ENCODE results near the gene SCLT1.

The SCLT1 gene

DNA sequence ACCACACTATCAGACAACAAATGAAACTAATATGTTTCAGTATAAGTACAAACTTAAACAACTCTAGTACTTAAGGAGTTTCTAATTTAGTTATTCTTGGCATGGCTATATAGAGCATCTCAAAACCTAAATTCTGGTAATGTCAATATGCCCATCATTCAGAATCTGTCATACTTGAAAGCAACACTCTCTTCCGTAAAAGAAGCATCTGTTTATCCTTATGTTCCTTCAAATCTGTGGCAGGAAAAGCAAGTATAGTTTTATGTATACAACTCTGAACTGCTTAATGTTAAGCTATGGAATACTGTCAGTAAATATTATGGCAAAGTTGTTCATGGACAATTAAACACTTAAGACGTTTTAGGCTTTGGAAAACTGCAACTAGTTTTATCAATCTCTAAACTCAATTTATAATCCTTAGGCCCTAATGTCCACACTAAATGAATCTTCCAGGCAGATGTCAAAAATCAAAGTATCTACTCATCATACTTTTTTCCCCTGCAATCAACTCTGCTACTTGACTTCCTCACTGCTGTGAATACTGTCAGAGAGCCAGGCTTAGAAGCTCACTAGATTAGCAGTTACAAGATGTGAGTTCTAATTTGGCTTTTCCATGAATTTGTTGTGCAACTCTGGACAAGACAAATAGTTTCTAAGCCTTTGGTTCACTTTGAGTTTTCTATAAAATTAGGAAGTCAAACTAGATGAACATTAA lies 109.4 kb downstream of the SCLT1 start:
- no peak for DNase-seq (ENCODE audit: low read depth, low spot score)
- no peaks in the 10 kb centered on the region for H3K4me1 ChIP-seq (ENCODE audit: insufficient read depth, insufficient read length)
- no peak overlapping the region for H3K4me3 ChIP-seq (ENCODE audit: insufficient read length, low read depth)
- no peak for TF ChIP-seq SUZ12 (IDR thresholded peaks at IDR 0.05; ENCODE audit: extremely low read depth, insufficient read depth, insufficient read length)
- H3K9ac ChIP-seq (ENCODE audit: insufficient read length, low read depth), result no peak overlapping the region
- H3K27me3 ChIP-seq (ENCODE audit: insufficient read depth, insufficient read length), result no peaks in the 10 kb centered on the region
- H3K9me3 ChIP-seq (ENCODE audit: insufficient read depth, low read length), result no peaks in the 10 kb centered on the region
- no peaks in the 10 kb centered on the region for H3K36me3 ChIP-seq (ENCODE audit: insufficient read depth, insufficient read length, low read length)

DNA sequence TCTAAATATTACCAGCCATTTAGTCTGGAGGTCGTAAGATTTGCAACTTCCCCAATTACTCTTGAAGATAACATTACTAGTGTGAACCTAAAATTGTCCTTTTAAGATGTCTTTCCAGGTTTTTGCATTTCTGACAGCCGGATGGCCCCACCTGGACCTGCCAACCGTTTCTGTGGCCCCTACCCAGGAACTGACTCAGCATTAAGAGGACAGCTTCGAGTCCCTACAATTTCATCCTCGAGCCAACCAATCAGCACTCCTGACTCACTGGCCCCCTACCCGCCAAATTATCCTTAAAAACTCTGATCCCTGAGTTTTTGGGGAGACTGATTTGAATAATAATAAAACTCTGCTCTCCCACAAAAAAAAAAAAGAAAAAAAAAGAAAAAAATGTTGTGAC lies 112.0 kb downstream of the SCLT1 start:
- TF ChIP-seq SUZ12 (IDR thresholded peaks at IDR 0.05; ENCODE audit: extremely low read depth, insufficient read depth, insufficient read length), result no peak
- no peak for TF ChIP-seq YY1 (IDR thresholded peaks at IDR 0.05; ENCODE audit: insufficient read depth, insufficient read length)
- TF ChIP-seq ZNF274 (IDR thresholded peaks at IDR 0.05; ENCODE audit: low read depth, low read length), result no peak
- Histone ChIP-seq H3K4me3 (ENCODE audit: insufficient read length, low read depth) (no peak overlapping the region), H3K9ac (ENCODE audit: insufficient read length, low read depth) (no peak overlapping the region), H3K9me3 (ENCODE audit: insufficient read depth, low read length) (no peaks in the 10 kb centered on the region), H3K36me3 (ENCODE audit: insufficient read depth, insufficient read length, low read length) (no peaks in the 10 kb centered on the region), H3K27me3 (ENCODE audit: insufficient read depth, insufficient read length) (no peaks in the 10 kb centered on the region), H3K4me1 (ENCODE audit: insufficient read depth, insufficient read length) (no peaks in the 10 kb centered on the region)
- DNase-seq (ENCODE audit: low read depth, low spot score), result no peak

DNA sequence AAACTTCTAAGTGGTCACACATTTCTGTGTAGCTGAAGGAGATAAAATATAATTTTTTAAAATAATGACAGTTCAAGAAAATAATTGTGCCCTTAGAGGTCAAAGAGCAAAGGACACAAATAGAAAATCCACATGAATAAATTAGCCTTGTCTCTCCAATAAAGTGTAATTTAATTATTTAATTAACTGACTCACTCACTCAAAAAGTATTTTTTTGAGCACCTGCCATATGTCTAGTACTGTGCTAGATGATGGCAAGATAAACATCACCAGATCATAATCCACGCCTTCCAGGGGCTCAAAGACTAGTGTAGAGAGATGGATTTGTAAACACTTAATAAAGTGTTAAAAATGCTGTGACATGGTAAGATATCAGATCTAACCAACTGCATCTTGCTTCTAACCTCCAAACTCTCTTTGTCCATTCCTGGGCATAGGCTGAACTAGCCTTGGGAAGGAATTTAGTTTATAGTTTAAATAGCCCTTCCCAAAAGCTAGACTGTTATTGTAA lies 112.5 kb downstream of the SCLT1 start:
- H3K4me1 ChIP-seq (ENCODE audit: insufficient read depth, insufficient read length), result no peaks in the 10 kb centered on the region
- TF ChIP-seq ZNF274 (IDR thresholded peaks at IDR 0.05; ENCODE audit: low read depth, low read length) (no peak), YY1 (IDR thresholded peaks at IDR 0.05; ENCODE audit: insufficient read depth, insufficient read length) (no peak), SUZ12 (IDR thresholded peaks at IDR 0.05; ENCODE audit: extremely low read depth, insufficient read depth, insufficient read length) (no peak)
- H3K4me3 ChIP-seq (ENCODE audit: insufficient read length, low read depth), result no peak overlapping the region
- no peaks in the 10 kb centered on the region for H3K27me3 ChIP-seq (ENCODE audit: insufficient read depth, insufficient read length)
- no peak for DNase-seq (ENCODE audit: low read depth, low spot score)
- H3K9ac ChIP-seq (ENCODE audit: insufficient read length, low read depth), result no peak overlapping the region
- no peaks in the 10 kb centered on the region for H3K36me3 ChIP-seq (ENCODE audit: insufficient read depth, insufficient read length, low read length)
- no peaks in the 10 kb centered on the region for H3K9me3 ChIP-seq (ENCODE audit: insufficient read depth, low read length)

DNA sequence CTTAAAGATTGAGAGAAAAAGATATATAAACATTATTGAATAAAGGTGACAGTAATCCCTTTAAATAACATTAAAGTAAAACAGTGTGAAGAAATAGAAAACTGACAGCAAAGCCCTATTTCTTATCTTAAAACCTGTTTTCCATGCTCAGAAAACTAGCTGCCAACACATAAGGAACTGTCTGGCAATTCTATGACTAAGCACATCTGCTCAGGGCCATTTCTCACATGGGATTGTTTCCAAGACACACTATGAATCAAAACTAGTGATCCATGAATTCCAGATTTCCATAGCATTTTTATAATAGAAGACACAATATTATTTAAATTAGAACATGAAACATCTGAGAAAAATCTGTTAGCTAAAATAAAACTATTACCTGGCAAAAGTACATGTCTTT lies 113.4 kb downstream of the SCLT1 start:
- no peak overlapping the region for H3K9ac ChIP-seq (ENCODE audit: insufficient read length, low read depth)
- H3K27me3 ChIP-seq (ENCODE audit: insufficient read depth, insufficient read length), result no peaks in the 10 kb centered on the region

DNA sequence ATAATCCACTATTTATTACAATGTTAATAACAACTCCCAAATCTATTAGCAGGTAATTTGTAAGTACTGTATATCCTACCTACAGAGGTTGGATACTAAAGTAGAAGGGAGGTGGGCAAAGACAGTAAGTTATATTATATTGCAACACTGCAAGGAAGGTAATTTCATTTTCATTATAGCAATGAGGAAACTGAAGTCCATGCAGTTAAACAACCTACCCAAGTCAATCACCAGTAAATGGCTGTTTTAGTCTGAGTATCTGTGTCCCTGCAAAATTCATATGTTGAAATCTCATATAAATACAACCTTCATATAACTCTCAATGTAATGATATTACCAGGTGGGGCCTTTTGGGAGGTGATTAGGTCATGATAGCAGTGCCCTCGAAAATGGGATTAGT lies 114.4 kb downstream of the SCLT1 start:
- no peak overlapping the region for H3K4me3 ChIP-seq (ENCODE audit: insufficient read length, low read depth)
- no peaks in the 10 kb centered on the region for H3K4me1 ChIP-seq (ENCODE audit: insufficient read depth, insufficient read length)
- H3K27me3 ChIP-seq (ENCODE audit: insufficient read depth, insufficient read length), result no peaks in the 10 kb centered on the region
- H3K9me3 ChIP-seq (ENCODE audit: insufficient read depth, low read length), result no peaks in the 10 kb centered on the region
- TF ChIP-seq YY1 (IDR thresholded peaks at IDR 0.05; ENCODE audit: insufficient read depth, insufficient read length) (no peak), ZNF274 (IDR thresholded peaks at IDR 0.05; ENCODE audit: low read depth, low read length) (no peak), SUZ12 (IDR thresholded peaks at IDR 0.05; ENCODE audit: extremely low read depth, insufficient read depth, insufficient read length) (no peak)
- no peak overlapping the region for H3K9ac ChIP-seq (ENCODE audit: insufficient read length, low read depth)
- H3K36me3 ChIP-seq (ENCODE audit: insufficient read depth, insufficient read length, low read length), result no peaks in the 10 kb centered on the region
- DNase-seq (ENCODE audit: low read depth, low spot score), result no peak

More for the DNA sequence above, 113.4 kb downstream of the SCLT1 start:
- no peak overlapping the region for H3K4me3 ChIP-seq (ENCODE audit: insufficient read length, low read depth)
- no peaks in the 10 kb centered on the region for H3K36me3 ChIP-seq (ENCODE audit: insufficient read depth, insufficient read length, low read length)
- no peaks in the 10 kb centered on the region for H3K9me3 ChIP-seq (ENCODE audit: insufficient read depth, low read length)
- TF ChIP-seq SUZ12 (IDR thresholded peaks at IDR 0.05; ENCODE audit: extremely low read depth, insufficient read depth, insufficient read length) (no peak), YY1 (IDR thresholded peaks at IDR 0.05; ENCODE audit: insufficient read depth, insufficient read length) (no peak), ZNF274 (IDR thresholded peaks at IDR 0.05; ENCODE audit: low read depth, low read length) (no peak)
- H3K4me1 ChIP-seq (ENCODE audit: insufficient read depth, insufficient read length), result no peaks in the 10 kb centered on the region
- DNase-seq (ENCODE audit: low read depth, low spot score), result no peak

DNA sequence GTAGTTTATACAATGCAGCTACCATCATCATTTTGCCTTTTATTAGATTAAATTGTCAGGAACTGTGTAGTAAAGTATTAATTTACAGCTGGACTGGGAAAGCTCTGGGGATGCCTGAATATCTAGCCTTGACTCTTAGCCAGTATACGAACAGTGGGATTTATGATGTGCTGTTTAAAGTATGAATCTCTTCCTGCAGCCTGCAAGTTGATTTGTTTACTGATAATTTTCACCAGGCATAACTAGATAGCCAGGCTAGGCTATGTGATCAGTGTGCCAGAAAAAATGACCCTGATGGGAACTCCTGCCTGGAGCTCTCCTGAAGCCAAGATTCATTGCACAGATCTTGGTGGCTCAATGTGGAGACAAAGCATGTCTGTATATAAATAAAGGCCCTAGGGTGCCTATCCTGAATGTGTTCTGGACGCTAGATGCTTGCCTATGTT lies 119.2 kb downstream of the SCLT1 start:
- no peaks in the 10 kb centered on the region for H3K27me3 ChIP-seq (ENCODE audit: insufficient read depth, insufficient read length)
- no peak overlapping the region for H3K4me3 ChIP-seq (ENCODE audit: insufficient read length, low read depth)
- no peak for DNase-seq (ENCODE audit: low read depth, low spot score)
- no peaks in the 10 kb centered on the region for H3K4me1 ChIP-seq (ENCODE audit: insufficient read depth, insufficient read length)
- no peaks in the 10 kb centered on the region for H3K36me3 ChIP-seq (ENCODE audit: insufficient read depth, insufficient read length, low read length)
- TF ChIP-seq ZNF274 (IDR thresholded peaks at IDR 0.05; ENCODE audit: low read depth, low read length), result no peak
- TF ChIP-seq YY1 (IDR thresholded peaks at IDR 0.05; ENCODE audit: insufficient read depth, insufficient read length), result no peak
- TF ChIP-seq SUZ12 (IDR thresholded peaks at IDR 0.05; ENCODE audit: extremely low read depth, insufficient read depth, insufficient read length), result no peak
- no peak overlapping the region for H3K9ac ChIP-seq (ENCODE audit: insufficient read length, low read depth)
- no peaks in the 10 kb centered on the region for H3K9me3 ChIP-seq (ENCODE audit: insufficient read depth, low read length)

DNA sequence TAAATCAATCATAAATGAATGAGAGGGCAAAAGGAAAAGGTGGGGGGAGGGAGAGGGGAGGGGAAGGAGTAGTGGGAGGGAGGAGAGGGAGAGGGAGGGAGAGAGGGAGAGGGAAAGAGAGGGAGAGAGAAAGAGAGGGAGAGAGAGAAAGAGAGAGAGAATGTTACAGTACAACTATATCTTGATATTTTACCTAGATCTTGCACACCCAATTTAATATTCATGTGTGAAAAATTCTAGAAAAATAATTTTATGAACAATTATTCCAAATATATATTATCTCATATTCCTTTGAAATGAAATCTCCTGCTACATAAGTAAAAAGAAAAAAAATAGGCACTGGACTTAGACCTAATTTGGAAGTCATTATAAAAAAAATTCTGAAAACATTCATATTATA lies 120.0 kb downstream of the SCLT1 start:
- Histone ChIP-seq H3K4me3 (ENCODE audit: insufficient read length, low read depth) (no peak overlapping the region), H3K9ac (ENCODE audit: insufficient read length, low read depth) (no peak overlapping the region), H3K36me3 (ENCODE audit: insufficient read depth, insufficient read length, low read length) (no peaks in the 10 kb centered on the region), H3K4me1 (ENCODE audit: insufficient read depth, insufficient read length) (no peaks in the 10 kb centered on the region), H3K9me3 (ENCODE audit: insufficient read depth, low read length) (no peaks in the 10 kb centered on the region), H3K27me3 (ENCODE audit: insufficient read depth, insufficient read length) (no peaks in the 10 kb centered on the region)
- no peak for TF ChIP-seq YY1 (IDR thresholded peaks at IDR 0.05; ENCODE audit: insufficient read depth, insufficient read length)
- TF ChIP-seq ZNF274 (IDR thresholded peaks at IDR 0.05; ENCODE audit: low read depth, low read length), result no peak
- no peak for TF ChIP-seq SUZ12 (IDR thresholded peaks at IDR 0.05; ENCODE audit: extremely low read depth, insufficient read depth, insufficient read length)
- no peak for DNase-seq (ENCODE audit: low read depth, low spot score)

All from NT2/D1 (cell line).